ENCODE data around the gene RBMS3. TPM values are rescaled to one million over a fixed set of nuclear protein-coding genes. Genes with fewer than 3 reads are reported as not detected.

RBMS3 gene
- total RNA-seq, 1 donor from 2014 or later, result 58.5 TPM

DNA sequence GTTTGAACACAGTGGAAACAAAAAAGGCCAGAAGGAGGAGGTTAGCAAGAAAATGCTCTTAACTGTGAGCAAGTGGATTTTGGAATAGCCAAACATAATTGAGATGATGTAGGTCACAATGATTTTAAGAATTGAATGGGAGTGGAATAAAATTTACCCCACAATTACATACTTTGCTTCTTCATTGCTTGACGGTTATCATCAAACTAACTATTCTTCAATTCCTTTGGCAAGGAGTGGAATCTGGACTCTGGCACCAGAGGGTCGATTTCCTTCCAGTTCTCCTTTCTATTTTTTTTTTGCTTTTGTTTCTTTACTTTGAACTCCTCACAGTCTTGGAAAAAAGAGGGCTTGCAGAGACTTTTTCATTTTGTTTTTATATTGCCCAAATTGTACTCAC lies 691.0 kb downstream of the RBMS3 start:
- Histone ChIP-seq H3K36me3 (no peaks in the 10 kb centered on the region), H3K4me1 (no peaks in the 10 kb centered on the region), H3K27ac (no peak overlapping the region), H3K4me3 (no peak overlapping the region), H3K27me3 (ENCODE audit: low read depth) (no peaks in the 10 kb centered on the region), H3K9me3 (no peaks in the 10 kb centered on the region)
- TF ChIP-seq, protein P1, sequence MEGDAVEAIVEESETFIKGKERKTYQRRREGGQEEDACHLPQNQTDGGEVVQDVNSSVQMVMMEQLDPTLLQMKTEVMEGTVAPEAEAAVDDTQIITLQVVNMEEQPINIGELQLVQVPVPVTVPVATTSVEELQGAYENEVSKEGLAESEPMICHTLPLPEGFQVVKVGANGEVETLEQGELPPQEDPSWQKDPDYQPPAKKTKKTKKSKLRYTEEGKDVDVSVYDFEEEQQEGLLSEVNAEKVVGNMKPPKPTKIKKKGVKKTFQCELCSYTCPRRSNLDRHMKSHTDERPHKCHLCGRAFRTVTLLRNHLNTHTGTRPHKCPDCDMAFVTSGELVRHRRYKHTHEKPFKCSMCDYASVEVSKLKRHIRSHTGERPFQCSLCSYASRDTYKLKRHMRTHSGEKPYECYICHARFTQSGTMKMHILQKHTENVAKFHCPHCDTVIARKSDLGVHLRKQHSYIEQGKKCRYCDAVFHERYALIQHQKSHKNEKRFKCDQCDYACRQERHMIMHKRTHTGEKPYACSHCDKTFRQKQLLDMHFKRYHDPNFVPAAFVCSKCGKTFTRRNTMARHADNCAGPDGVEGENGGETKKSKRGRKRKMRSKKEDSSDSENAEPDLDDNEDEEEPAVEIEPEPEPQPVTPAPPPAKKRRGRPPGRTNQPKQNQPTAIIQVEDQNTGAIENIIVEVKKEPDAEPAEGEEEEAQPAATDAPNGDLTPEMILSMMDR (IDR thresholded peaks at IDR 0.05), result no peak
- ATAC-seq (no peak), DNase-seq (no peak)
- intact Hi-C loops (cut with DNase I), result no loop called here

GRCh38 chr3:29972320-29972993 lies 691.6 kb downstream of the RBMS3 start:
- Histone ChIP-seq H3K27me3 (ENCODE audit: low read depth) (no peaks in the 10 kb centered on the region), H3K4me3 (no peak overlapping the region), H3K9me3 (no peaks in the 10 kb centered on the region), H3K36me3 (no peaks in the 10 kb centered on the region), H3K4me1 (no peaks in the 10 kb centered on the region), H3K27ac (no peak overlapping the region)
- intact Hi-C loops (cut with DNase I), result no loop called here
- TF ChIP-seq, protein P1 (IDR thresholded peaks at IDR 0.05), result no peak
- ATAC-seq (no peak), DNase-seq (no peak)

GRCh38 chr3:29973763-29974162 lies 692.9 kb downstream of the RBMS3 start:
- Histone ChIP-seq H3K27ac (no peak overlapping the region), H3K4me3 (no peak overlapping the region), H3K9me3 (no peaks in the 10 kb centered on the region), H3K27me3 (ENCODE audit: low read depth) (no peaks in the 10 kb centered on the region), H3K4me1 (no peaks in the 10 kb centered on the region), H3K36me3 (no peaks in the 10 kb centered on the region)
- ATAC-seq, result no peak
- intact Hi-C loops (cut with DNase I), result no loop called here
- DNase-seq, result no peak
- TF ChIP-seq, protein P1 (IDR thresholded peaks at IDR 0.05), result no peak

DNA sequence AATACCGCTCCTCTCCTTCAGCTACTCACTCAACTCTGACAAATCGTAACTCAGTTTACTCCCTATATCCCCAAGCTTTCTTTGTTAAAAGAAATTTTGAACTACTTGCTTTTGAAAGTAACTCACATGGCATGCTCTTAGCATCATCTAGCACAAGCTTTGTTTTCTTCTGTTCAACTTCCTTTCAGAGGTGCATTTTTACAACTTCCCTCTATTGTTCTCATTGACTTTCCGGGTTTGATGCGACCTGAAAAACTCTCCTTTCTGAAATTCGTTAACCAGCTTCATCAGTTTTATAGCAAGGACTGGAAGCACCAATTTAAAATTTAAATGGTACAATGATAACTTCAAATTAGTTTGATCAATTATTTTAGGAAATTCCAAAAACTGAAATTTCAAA lies 696.0 kb downstream of the RBMS3 start:
- no peak for DNase-seq
- Histone ChIP-seq H3K27ac (no peak overlapping the region), H3K9me3 (no peaks in the 10 kb centered on the region), H3K27me3 (ENCODE audit: low read depth) (no peaks in the 10 kb centered on the region), H3K4me3 (no peak overlapping the region), H3K4me1 (no peaks in the 10 kb centered on the region), H3K36me3 (no peaks in the 10 kb centered on the region)
- no peak for ATAC-seq
- TF ChIP-seq, protein P1 (IDR thresholded peaks at IDR 0.05), result no peak
- intact Hi-C loops (cut with DNase I), result no loop called here

- H3K27ac ChIP-seq, result no peak overlapping the region
- H3K4me1 ChIP-seq, result no peaks in the 10 kb centered on the region
- H3K27me3 ChIP-seq (ENCODE audit: low read depth), result no peaks in the 10 kb centered on the region
- intact Hi-C loops (cut with DNase I), result no loop called here
- DNase-seq (no peak), ATAC-seq (no peak)
- H3K4me3 ChIP-seq, result no peak overlapping the region
- TF ChIP-seq, protein P1 (IDR thresholded peaks at IDR 0.05), result no peak
- peaks cover under 1% of the 10 kb centered on the region for H3K9me3 ChIP-seq
- no peaks in the 10 kb centered on the region for H3K36me3 ChIP-seq
Measured at GRCh38 chr3:29977360-29977759, 696.5 kb downstream of the RBMS3 start.

Measured in lower lobe of right lung (tissue), 2 donors.